ENCODE results near the gene VILL. TPM values are rescaled to one million over a fixed set of nuclear protein-coding genes. Genes with fewer than 3 reads are reported as not detected.

The VILL gene
- total and polyA plus RNA-seq, 2 of the 8 experiments (the other 6 are each of a cell fraction or from before 2014, with no cell fraction given): 4.1 to 4.2 TPM

DNA sequence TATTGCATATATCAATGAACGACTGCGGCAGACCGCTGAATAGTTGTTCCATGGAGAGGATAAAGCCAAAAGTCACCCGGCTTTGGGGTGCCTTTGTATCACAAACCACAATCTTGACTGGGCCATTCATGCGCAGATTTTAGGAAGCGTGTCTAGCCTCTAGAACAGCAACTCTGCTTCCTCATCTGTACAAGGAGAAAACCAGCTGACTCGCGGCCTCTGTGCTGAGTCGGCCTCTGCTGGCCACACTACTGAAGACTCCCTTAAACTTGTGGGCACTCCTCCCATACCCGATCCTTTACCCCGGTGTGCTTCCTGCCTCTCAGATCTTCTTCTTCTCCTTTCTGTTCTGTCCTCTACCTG lies 49.3 kb downstream of the VILL start:
- H2AFZ ChIP-seq (ENCODE audit: low read length): no peak overlapping the region
- H3K4ac ChIP-seq (replicated peaks; ENCODE audit: insufficient read length, low read depth, low read length): no peak overlapping the region
- no peak overlapping the region for H3K14ac ChIP-seq (ENCODE audit: insufficient read length)
- no peaks in the 10 kb centered on the region for H3K79me2 ChIP-seq (ENCODE audit: control insufficient read depth in 1 of 2, insufficient read depth in 2 of 2, low read length in 2 of 2)
- H3K27ac ChIP-seq (ENCODE audit: low read depth, low read length): no peak overlapping the region
- no peak overlapping the region for H2BK15ac ChIP-seq (ENCODE audit: low read length)
- H3K23me2 ChIP-seq (ENCODE audit: low read depth, low read length): peaks cover 7% of the 10 kb centered on the region; the same call in 1 of the 2 replicates
- FAIRE-seq (no peak), DNase-seq (ENCODE audit: low read depth in 1 of 2, low spot score in 2 of 2) (peak in 1 of 2 experiments; percentile 55)
- ChIA-PET CTCF (ENCODE audit: partially characterized antibody) (interaction anchor here (1.1 to 2.1 kb wide), 6 partner anchors 12 to 216 kb away, joined by 3 to 6 read pairs (median 3); no protein-coding TSS in a partner anchor), POLR2A (ENCODE audit: partially characterized antibody) (interaction anchor here (1.0 kb wide), 1 partner anchor 36 kb away, joined by 3 read pairs; no protein-coding TSS in a partner anchor)
- no peaks in the 10 kb centered on the region for H3K9me3 ChIP-seq (ENCODE audit: insufficient read depth in 2 of 2, low read depth in 1 of 2, low read length in 1 of 2)
- no peak overlapping the region for H3K56ac ChIP-seq (replicated peaks; ENCODE audit: insufficient read length, low read depth, low read length)
- no peak overlapping the region for H3K9ac ChIP-seq (replicated peaks in 1 of 4; ENCODE audit: extremely low read depth in 1 of 4, low read depth in 3 of 4, low read length in 3 of 4)
- peak overlapping the region in 3 of 4 experiments; percentile 62 to 75 (median 62); a peak in 5 of 8 replicates for H3K4me3 ChIP-seq (ENCODE audit: extremely low read depth in 1 of 4, insufficient read depth in 2 of 4, low read depth in 3 of 4, low read length in 4 of 4)
- H3K27me3 ChIP-seq (replicated peaks in 1 of 4; ENCODE audit: control insufficient read depth in 3 of 4, extremely low read depth in 1 of 4, insufficient read depth in 3 of 4, low read length in 3 of 4): peaks cover 6 to 19% (median 17%) of the 10 kb centered on the region in 4 experiments
- no peak overlapping the region for H3K18ac ChIP-seq (ENCODE audit: extremely low read depth, low read length)
- no peak overlapping the region for H4K8ac ChIP-seq (ENCODE audit: extremely low read depth, insufficient read depth, low read length)
- WGBS, 2 experiments (ENCODE audit: extremely low coverage in 1 of 2, insufficient coverage in 1 of 2, insufficient read length in 1 of 2, insufficient replicate concordance in 2 of 2, low coverage in 1 of 2, low lambda C conversion rate in 2 of 2, missing lambda C conversion rate in 1 of 2): 57% methylated on average over 11 of the region's 11 CpGs; no CpG with 5 or more reads in 1 of the 2 experiments
- H4K91ac ChIP-seq (replicated peaks; ENCODE audit: insufficient read length, low read length): no peak overlapping the region
- no peak overlapping the region for H4K5ac ChIP-seq (ENCODE audit: insufficient read length, low read depth, low read length)
- H2BK20ac ChIP-seq (ENCODE audit: low read length): no peak overlapping the region
- no peaks in the 10 kb centered on the region for H3K36me3 ChIP-seq (ENCODE audit: control insufficient read depth in 2 of 4, insufficient read depth in 4 of 4, low read length in 3 of 4)
- H3K79me1 ChIP-seq (ENCODE audit: low read depth, low read length): no peaks in the 10 kb centered on the region
- H2BK5ac ChIP-seq (ENCODE audit: low read depth, low read length): no peak overlapping the region
- peak overlapping the region; percentile 62 to 96 for H3K4me2 ChIP-seq (ENCODE audit: insufficient read depth in 1 of 2, low read depth in 2 of 2, low read length in 2 of 2)
- no peak overlapping the region for H3K23ac ChIP-seq (ENCODE audit: insufficient read length)
- H2BK120ac ChIP-seq (replicated peaks; ENCODE audit: low read depth, low read length): no peak overlapping the region
- no peaks in the 10 kb centered on the region for H4K20me1 ChIP-seq (replicated peaks in 1 of 2; ENCODE audit: control insufficient read depth in 1 of 2, insufficient read depth in 2 of 2, low read length in 2 of 2)
- no peak overlapping the region for H2BK12ac ChIP-seq (ENCODE audit: low read depth, low read length)
- H3K4me1 ChIP-seq (replicated peaks in 1 of 4; ENCODE audit: control insufficient read depth in 3 of 4, insufficient read depth in 4 of 4, low read length in 3 of 4): peaks cover 2 to 5% (median 4%) of the 10 kb centered on the region in 4 experiments; a peak in 4 of 7 replicates
- no peak overlapping the region for H2AK5ac ChIP-seq (ENCODE audit: low read depth, low read length)
- TF ChIP-seq, protein P1, sequence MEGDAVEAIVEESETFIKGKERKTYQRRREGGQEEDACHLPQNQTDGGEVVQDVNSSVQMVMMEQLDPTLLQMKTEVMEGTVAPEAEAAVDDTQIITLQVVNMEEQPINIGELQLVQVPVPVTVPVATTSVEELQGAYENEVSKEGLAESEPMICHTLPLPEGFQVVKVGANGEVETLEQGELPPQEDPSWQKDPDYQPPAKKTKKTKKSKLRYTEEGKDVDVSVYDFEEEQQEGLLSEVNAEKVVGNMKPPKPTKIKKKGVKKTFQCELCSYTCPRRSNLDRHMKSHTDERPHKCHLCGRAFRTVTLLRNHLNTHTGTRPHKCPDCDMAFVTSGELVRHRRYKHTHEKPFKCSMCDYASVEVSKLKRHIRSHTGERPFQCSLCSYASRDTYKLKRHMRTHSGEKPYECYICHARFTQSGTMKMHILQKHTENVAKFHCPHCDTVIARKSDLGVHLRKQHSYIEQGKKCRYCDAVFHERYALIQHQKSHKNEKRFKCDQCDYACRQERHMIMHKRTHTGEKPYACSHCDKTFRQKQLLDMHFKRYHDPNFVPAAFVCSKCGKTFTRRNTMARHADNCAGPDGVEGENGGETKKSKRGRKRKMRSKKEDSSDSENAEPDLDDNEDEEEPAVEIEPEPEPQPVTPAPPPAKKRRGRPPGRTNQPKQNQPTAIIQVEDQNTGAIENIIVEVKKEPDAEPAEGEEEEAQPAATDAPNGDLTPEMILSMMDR (IDR thresholded peaks at IDR 0.05; ENCODE audit: control extremely low read depth in 1 of 3, insufficient read depth in 1 of 3, low read depth in 1 of 3, low read length in 3 of 3): peak; percentile 22 to 46 (median 29); a peak in 3 of 4 replicates
- TF ChIP-seq MAFK (IDR thresholded peaks at IDR 0.05; ENCODE audit: low read depth, low read length) (peak; percentile 14; the same call in 1 of the 2 replicates), CTBP2 (IDR thresholded peaks at IDR 0.05; ENCODE audit: borderline replicate concordance, insufficient read depth, insufficient read length, low read length) (no peak), TBP (IDR thresholded peaks at IDR 0.05; ENCODE audit: low read depth, low read length) (no peak), EZH2 (IDR thresholded peaks at IDR 0.05; ENCODE audit: low read depth, low read length, severe bottlenecking) (peak; percentile 35), SIN3A (conservative IDR thresholded peaks at IDR 0.05 in 1 of 2, IDR thresholded peaks at IDR 0.05 in 1 of 2; ENCODE audit: low read depth in 1 of 2, low read length in 2 of 2) (no peak), BACH1 (IDR thresholded peaks at IDR 0.05; ENCODE audit: low read length) (peak; percentile 64; the same call in 1 of the 2 replicates), SUZ12 (IDR thresholded peaks at IDR 0.05; ENCODE audit: low read length) (peak; percentile 66; the same call in 1 of the 2 replicates), JUND (IDR thresholded peaks at IDR 0.05; ENCODE audit: low read length) (no peak), RAD21 (IDR thresholded peaks at IDR 0.05 in 1 of 2, conservative IDR thresholded peaks at IDR 0.05 in 1 of 2; ENCODE audit: low read depth in 2 of 2, low read length in 2 of 2) (peak in 1 of 2 experiments; percentile 31; a peak in 3 of 4 replicates)
